ENCODE data around the gene HK1.

DNA sequence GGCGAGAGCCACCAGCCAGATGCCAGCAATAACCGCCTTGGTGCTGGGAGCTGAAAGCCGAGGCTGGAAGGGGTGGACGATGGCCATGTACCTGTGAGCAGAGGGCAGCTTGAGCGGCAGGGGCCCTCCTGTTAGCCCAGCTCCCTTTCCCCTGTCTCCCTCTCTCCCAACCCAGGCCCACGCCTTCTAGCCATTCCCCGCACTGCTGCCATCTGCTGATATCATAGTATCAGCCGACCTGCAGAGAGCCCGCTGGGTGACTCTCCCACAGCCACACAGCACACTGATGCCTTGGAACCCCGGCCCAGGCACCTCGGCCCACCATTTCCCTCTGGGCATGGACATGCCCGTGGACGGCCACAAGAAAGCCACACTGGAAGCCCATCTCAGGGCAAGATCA lies 136.8 kb downstream of the HK1 start:
- TF ChIP-seq, protein P1, sequence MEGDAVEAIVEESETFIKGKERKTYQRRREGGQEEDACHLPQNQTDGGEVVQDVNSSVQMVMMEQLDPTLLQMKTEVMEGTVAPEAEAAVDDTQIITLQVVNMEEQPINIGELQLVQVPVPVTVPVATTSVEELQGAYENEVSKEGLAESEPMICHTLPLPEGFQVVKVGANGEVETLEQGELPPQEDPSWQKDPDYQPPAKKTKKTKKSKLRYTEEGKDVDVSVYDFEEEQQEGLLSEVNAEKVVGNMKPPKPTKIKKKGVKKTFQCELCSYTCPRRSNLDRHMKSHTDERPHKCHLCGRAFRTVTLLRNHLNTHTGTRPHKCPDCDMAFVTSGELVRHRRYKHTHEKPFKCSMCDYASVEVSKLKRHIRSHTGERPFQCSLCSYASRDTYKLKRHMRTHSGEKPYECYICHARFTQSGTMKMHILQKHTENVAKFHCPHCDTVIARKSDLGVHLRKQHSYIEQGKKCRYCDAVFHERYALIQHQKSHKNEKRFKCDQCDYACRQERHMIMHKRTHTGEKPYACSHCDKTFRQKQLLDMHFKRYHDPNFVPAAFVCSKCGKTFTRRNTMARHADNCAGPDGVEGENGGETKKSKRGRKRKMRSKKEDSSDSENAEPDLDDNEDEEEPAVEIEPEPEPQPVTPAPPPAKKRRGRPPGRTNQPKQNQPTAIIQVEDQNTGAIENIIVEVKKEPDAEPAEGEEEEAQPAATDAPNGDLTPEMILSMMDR (IDR thresholded peaks at IDR 0.05; ENCODE audit: low read depth, low read length): no peak
- no peak for TF ChIP-seq POLR2A (IDR thresholded peaks at IDR 0.05; ENCODE audit: extremely low read depth, insufficient read length)
- TF ChIP-seq, protein P2, sequence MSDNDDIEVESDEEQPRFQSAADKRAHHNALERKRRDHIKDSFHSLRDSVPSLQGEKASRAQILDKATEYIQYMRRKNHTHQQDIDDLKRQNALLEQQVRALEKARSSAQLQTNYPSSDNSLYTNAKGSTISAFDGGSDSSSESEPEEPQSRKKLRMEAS (IDR thresholded peaks at IDR 0.05; ENCODE audit: low read depth, low read length): no peak
- no peak for TF ChIP-seq MYC (IDR thresholded peaks at IDR 0.05; ENCODE audit: low read depth, low read length)

Data from NB4 (cell line).